ENCODE measurements around the gene ESPNL.

ESPNL gene

GRCh38 chr2:238075397-238075796, 24.7 kb upstream of the ESPNL start:
- no peak overlapping the region for H3K27ac ChIP-seq
- H3K4me3 ChIP-seq: no peak overlapping the region

GRCh38 chr2:238077292-238077691, 22.8 kb upstream of the ESPNL start:
- no peak overlapping the region for H3K4me3 ChIP-seq
- no peak overlapping the region for H3K27ac ChIP-seq

GRCh38 chr2:238079874-238080327, 20.2 kb upstream of the ESPNL start:
- H3K27ac ChIP-seq: no peak overlapping the region

GRCh38 chr2:238080518-238080917, 19.6 kb upstream of the ESPNL start:
- Histone ChIP-seq H3K4me3 (no peak overlapping the region), H3K27ac (no peak overlapping the region)

More at GRCh38 chr2:238079874-238080327, 20.2 kb upstream of the ESPNL start:
- no peak overlapping the region for H3K4me3 ChIP-seq

- H3K27ac ChIP-seq: no peak overlapping the region
- no peak overlapping the region for H3K4me3 ChIP-seq
Observed at GRCh38 chr2:238081150-238081549, 19.0 kb upstream of the ESPNL start.

- no peak overlapping the region for H3K27ac ChIP-seq
Observed at GRCh38 chr2:238081561-238081960, 18.6 kb upstream of the ESPNL start.

GRCh38 chr2:238082151-238082550, 18.0 kb upstream of the ESPNL start:
- H3K27ac ChIP-seq: no peak overlapping the region
- no peak overlapping the region for H3K4me3 ChIP-seq

More at GRCh38 chr2:238081561-238081960, 18.6 kb upstream of the ESPNL start:
- no peak overlapping the region for H3K4me3 ChIP-seq

GRCh38 chr2:238082827-238083226, 17.3 kb upstream of the ESPNL start:
- no peak overlapping the region for H3K27ac ChIP-seq
- H3K4me3 ChIP-seq: no peak overlapping the region

- H3K4me3 ChIP-seq: no peak overlapping the region
- H3K27ac ChIP-seq: no peak overlapping the region
Observed at GRCh38 chr2:238083919-238084318, 16.2 kb upstream of the ESPNL start.

GRCh38 chr2:238084761-238085160, 15.4 kb upstream of the ESPNL start:
- Histone ChIP-seq H3K4me3 (no peak overlapping the region), H3K27ac (no peak overlapping the region)

GRCh38 chr2:238085899-238086298, 14.2 kb upstream of the ESPNL start:
- Histone ChIP-seq H3K4me3 (no peak overlapping the region), H3K27ac (no peak overlapping the region)

GRCh38 chr2:238087211-238087610, 12.9 kb upstream of the ESPNL start:
- peak overlapping the region in 1 of 21 experiments; percentile 1 for H3K27ac ChIP-seq
- no peak overlapping the region for H3K4me3 ChIP-seq

- Histone ChIP-seq H3K27ac (no peak overlapping the region), H3K4me3 (no peak overlapping the region)
Observed at GRCh38 chr2:238090887-238091286, 9.3 kb upstream of the ESPNL start.

- no peak overlapping the region for H3K4me3 ChIP-seq
- H3K27ac ChIP-seq: no peak overlapping the region
Observed at GRCh38 chr2:238091436-238092060, 8.6 kb upstream of the ESPNL start.

GRCh38 chr2:238092486-238093035, 7.6 kb upstream of the ESPNL start:
- Histone ChIP-seq H3K27ac (no peak overlapping the region), H3K4me3 (no peak overlapping the region)

GRCh38 chr2:238093181-238094140, 6.7 kb upstream of the ESPNL start:
- H3K4me3 ChIP-seq: no peak overlapping the region
- no peak overlapping the region for H3K27ac ChIP-seq

GRCh38 chr2:238094438-238095022, 5.6 kb upstream of the ESPNL start:
- Histone ChIP-seq H3K4me3 (no peak overlapping the region), H3K27ac (no peak overlapping the region)

- Histone ChIP-seq H3K4me3 (no peak overlapping the region), H3K27ac (no peak overlapping the region)
Observed at GRCh38 chr2:238095143-238095542, 5.0 kb upstream of the ESPNL start.

- Histone ChIP-seq H3K4me3 (no peak overlapping the region), H3K27ac (no peak overlapping the region)
Observed at GRCh38 chr2:238096311-238097011, 3.7 kb upstream of the ESPNL start.
